CD4-positive, alpha-beta T cell treated with Interferon alpha-2 for 1 hour (primary cell): ENCODE measurements around the gene MEAK7.
A peak's percentile ranks its signal among the peaks of the same experiment; 100 is the strongest.

Source experiments
- DNase-seq, 2 donors: peaks; one replicate each; pipeline ENCODE4 v3.0.0-alpha.2; 2020 to 2022

Gene MEAK7

GRCh38 chr16:84509032-84509950 is 4.8 kb upstream of the MEAK7 start:
- no peak for DNase-seq

- peak in 1 of 2 donors; percentile 47 for DNase-seq
These were observed 4.0 kb upstream of the MEAK7 start for GRCh38 chr16:84508502-84508901.

GRCh38 chr16:84507011-84507982 is 2.8 kb upstream of the MEAK7 start:
- peak in 1 of 2 donors; percentile 30 for DNase-seq

GRCh38 chr16:84505249-84506187 is 1.1 kb upstream of the MEAK7 start:
- DNase-seq = no peak

GRCh38 chr16:84503751-84504395 is 586 bp downstream of the MEAK7 start:
- DNase-seq = no peak

- DNase-seq = no peak
These were observed 1.9 kb downstream of the MEAK7 start for GRCh38 chr16:84502581-84502980.

GRCh38 chr16:84502075-84502474 is 2.4 kb downstream of the MEAK7 start:
- DNase-seq = no peak

- DNase-seq = no peak
These were observed 3.3 kb downstream of the MEAK7 start for GRCh38 chr16:84501077-84501735.

- DNase-seq = no peak
These were observed 3.9 kb downstream of the MEAK7 start for GRCh38 chr16:84500531-84500930.

- no peak for DNase-seq
These were observed 4.8 kb downstream of the MEAK7 start for GRCh38 chr16:84499638-84500037.

- no peak for DNase-seq
These were observed 5.4 kb downstream of the MEAK7 start for GRCh38 chr16:84498859-84499620.

GRCh38 chr16:84498223-84498610 is 6.2 kb downstream of the MEAK7 start:
- DNase-seq = no peak

- no peak for DNase-seq
These were observed 6.8 kb downstream of the MEAK7 start for GRCh38 chr16:84497418-84498222.

- no peak for DNase-seq
These were observed 7.5 kb downstream of the MEAK7 start for GRCh38 chr16:84496991-84497390.

GRCh38 chr16:84495506-84495905 is 9.0 kb downstream of the MEAK7 start:
- DNase-seq = no peak

GRCh38 chr16:84489131-84489530 is 15.3 kb downstream of the MEAK7 start:
- no peak for DNase-seq

- no peak for DNase-seq
These were observed 17.1 kb downstream of the MEAK7 start for GRCh38 chr16:84487358-84487757.

GRCh38 chr16:84486551-84487235 is 17.8 kb downstream of the MEAK7 start:
- no peak for DNase-seq

- no peak for DNase-seq
These were observed 18.3 kb downstream of the MEAK7 start for GRCh38 chr16:84486126-84486525.
